Neural cell (in vitro differentiated cells): ENCODE data around the gene BCAS4.

Experiments
- EZH2 ChIP-seq: fragments of 200-600, 300-800 bp; shearing (Covaris generic), sonication (generic); IDR thresholded peaks from 2 replicates; pipeline ENCODE4 v1.6.1; 2014; ENCODE audit warnings: antibody characterized with exemption, low read length, borderline replicate concordance, mild to moderate bottlenecking; ENCODE audit not compliant: insufficient read depth, poor library complexity, severe bottlenecking
- POLR2AphosphoS5 ChIP-seq: IDR thresholded peaks from 2 replicates; pipeline ENCODE4 v1.6.1; 2012
- RAD21 ChIP-seq: fragments of 450-650 bp; conservative IDR thresholded peaks from 2 replicates; pipeline ENCODE4 v1.6.1; 2014; ENCODE audit warnings: antibody characterized with exemption, mild to moderate bottlenecking, moderate library complexity
- TF ChIP-seq, protein P1 (sequence below): fragments of 450-650 bp; IDR thresholded peaks from 2 replicates; pipeline ENCODE4 v1.5.1; 2014; ENCODE audit warnings: antibody characterized with exemption, mild to moderate bottlenecking, moderate library complexity; ENCODE audit not compliant: poor library complexity, severe bottlenecking

- no peak for TF ChIP-seq POLR2AphosphoS5
- TF ChIP-seq, protein P1, sequence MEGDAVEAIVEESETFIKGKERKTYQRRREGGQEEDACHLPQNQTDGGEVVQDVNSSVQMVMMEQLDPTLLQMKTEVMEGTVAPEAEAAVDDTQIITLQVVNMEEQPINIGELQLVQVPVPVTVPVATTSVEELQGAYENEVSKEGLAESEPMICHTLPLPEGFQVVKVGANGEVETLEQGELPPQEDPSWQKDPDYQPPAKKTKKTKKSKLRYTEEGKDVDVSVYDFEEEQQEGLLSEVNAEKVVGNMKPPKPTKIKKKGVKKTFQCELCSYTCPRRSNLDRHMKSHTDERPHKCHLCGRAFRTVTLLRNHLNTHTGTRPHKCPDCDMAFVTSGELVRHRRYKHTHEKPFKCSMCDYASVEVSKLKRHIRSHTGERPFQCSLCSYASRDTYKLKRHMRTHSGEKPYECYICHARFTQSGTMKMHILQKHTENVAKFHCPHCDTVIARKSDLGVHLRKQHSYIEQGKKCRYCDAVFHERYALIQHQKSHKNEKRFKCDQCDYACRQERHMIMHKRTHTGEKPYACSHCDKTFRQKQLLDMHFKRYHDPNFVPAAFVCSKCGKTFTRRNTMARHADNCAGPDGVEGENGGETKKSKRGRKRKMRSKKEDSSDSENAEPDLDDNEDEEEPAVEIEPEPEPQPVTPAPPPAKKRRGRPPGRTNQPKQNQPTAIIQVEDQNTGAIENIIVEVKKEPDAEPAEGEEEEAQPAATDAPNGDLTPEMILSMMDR = no peak
- TF ChIP-seq EZH2 = no peak
- TF ChIP-seq RAD21 = no peak
These were observed 548 bp upstream of the BCAS4 start for GRCh38 chr20:50794181-50794845.
